Kidney (tissue), 14 donors: ENCODE measurements around the gene ANGPT4. TPM values are rescaled to one million over a fixed set of nuclear protein-coding genes. Genes with fewer than 3 reads are reported as not detected.
A peak's percentile ranks its signal among the peaks of the same experiment; 100 is the strongest.

Experiments used
- DNase-seq, 5 donors: peaks; one replicate each; pipeline ENCODE4 v3.0.0-alpha.2; 2013 to 2020
- FAIRE-seq: peaks from 2 replicates; lab custom pipeline; 2012; peaks lifted over from hg19 to GRCh38; lab: Jason Lieb, UNC
- H3K27ac ChIP-seq, 2 donors: one replicate each; pipeline ENCODE4 v1.7.0; 2013; ENCODE audit warnings: low read depth in 2 of 2, low read length in 2 of 2, inconsistent platforms in 1 of 2
- H3K27me3 ChIP-seq: one replicate; pipeline ENCODE4 v1.7.1; 2013; ENCODE audit warnings: low read length, inconsistent platforms; ENCODE audit not compliant: control insufficient read depth, insufficient read depth
- H3K36me3 ChIP-seq, 3 donors: one replicate each; pipeline versions ENCODE4 v1.7.0 to v1.7.1; 2013; ENCODE audit warnings: low read length in 3 of 3, control low read depth in 1 of 3, inconsistent platforms in 1 of 3; ENCODE audit not compliant: insufficient read depth in 3 of 3, control insufficient read depth in 2 of 3
- H3K4me1 ChIP-seq, 3 donors: one replicate each; pipeline versions ENCODE4 v1.7.0 to v1.7.1; 2013; ENCODE audit warnings: low read length in 3 of 3, inconsistent platforms in 1 of 3, low read depth in 1 of 3; ENCODE audit not compliant: control insufficient read depth in 2 of 3, insufficient read depth in 2 of 3
- H3K4me3 ChIP-seq, 3 donors: one replicate each; pipeline versions ENCODE4 v1.7.0 to v1.8.1; 2013; ENCODE audit warnings: low read length in 3 of 3, control low read depth in 1 of 3, inconsistent platforms in 1 of 3
- H3K9ac ChIP-seq, 3 donors: one replicate each; pipeline versions ENCODE4 v1.7.0 to v1.7.1; 2013; ENCODE audit warnings: low read length in 3 of 3, control low read depth in 1 of 3, inconsistent platforms in 1 of 3
- H3K9me3 ChIP-seq, 3 donors: one replicate each; pipeline versions ENCODE4 v1.7.0 to v1.7.1; 2013; ENCODE audit warnings: low read length in 3 of 3, control low read depth in 1 of 3, inconsistent platforms in 1 of 3; ENCODE audit not compliant: control insufficient read depth in 2 of 3, insufficient read depth in 1 of 3
- CTCF ChIP-seq: IDR thresholded peaks from 3 replicates; pipeline ENCODE4 v1.5.1; 2012; ENCODE audit warnings: mild to moderate bottlenecking, moderate library complexity, borderline replicate concordance; ENCODE audit not compliant: insufficient read depth; ENCODE audit errors: extremely low read depth
- intact Hi-C: fragments of 100-400 bp; cut with DNase I; formaldehyde crosslinking; loops from one replicate; pipeline ENCODE4 v1.11.1; 2022
- polyA plus RNA-seq: library from polyadenylated mRNA; stranded (reverse); fragments of 350-450 nt; fragmentation: Illumina TruSeq; extraction: RNeasy Lipid Tissue Mini Kit (QIAGEN cat#74804); gene quantifications from one replicate; pipeline ENCODE4 v1.2.3, GENCODE V29; 2014; ENCODE audit warnings: low read depth, low replicate concordance; ENCODE audit not compliant: insufficient read depth
- total RNA-seq: library from RNA; stranded (reverse); fragmentation: NEBNext Ultra II Directional; extraction: Animal tissue kit (Norgen Biotek cat#: 25700); gene quantifications from one replicate; pipeline ENCODE4 v1.2.1, GENCODE V29; 2021
- donor health status: control.
- donor health status: control.
- donor health status: control.
- donor health status: control.
- donor health status: control.
- donor health status: DM: yes; HTN: yes; CAD: no.
- donor health status: Normal renal cell carcinoma (clear cell type).

Gene ANGPT4
- total and polyA plus RNA-seq, 2 donors from 2014 or later: 0.24 to 0.57 TPM

- TF ChIP-seq CTCF: no peak
- Histone ChIP-seq H3K27ac (peak overlapping the region in 1 of 2 donors; percentile 65), H3K4me3 (no peak overlapping the region), H3K9ac (no peak overlapping the region), H3K9me3 (no peaks in the 10 kb centered on the region), H3K27me3 (no peaks in the 10 kb centered on the region), H3K36me3 (no peaks in the 10 kb centered on the region), H3K4me1 (peaks cover 0 to 4% (median 0%) of the 10 kb centered on the region in 3 donors)
- DNase-seq: peak in 1 of 5 donors; percentile 17
- no peak for FAIRE-seq
- intact Hi-C loops: no loop called here
Measured at GRCh38 chr20:821731-822065, 94.4 kb downstream of the ANGPT4 start.

GRCh38 chr20:821046-821730, 94.9 kb downstream of the ANGPT4 start:
- TF ChIP-seq CTCF: no peak
- H3K27ac ChIP-seq: peak overlapping the region in 1 of 2 donors; percentile 65
- H3K4me1 ChIP-seq: peaks cover 0 to 4% (median 0%) of the 10 kb centered on the region in 3 donors
- H3K9ac ChIP-seq: no peak overlapping the region
- peak in 1 of 5 donors; percentile 28 for DNase-seq
- no peak overlapping the region for H3K4me3 ChIP-seq
- no peaks in the 10 kb centered on the region for H3K36me3 ChIP-seq
- intact Hi-C loops: no loop called here
- H3K9me3 ChIP-seq: no peaks in the 10 kb centered on the region
- FAIRE-seq: no peak
- H3K27me3 ChIP-seq: no peaks in the 10 kb centered on the region

GRCh38 chr20:820323-820953, 95.7 kb downstream of the ANGPT4 start:
- intact Hi-C loops: no loop called here
- FAIRE-seq (no peak), DNase-seq (no peak)
- Histone ChIP-seq H3K4me3 (no peak overlapping the region), H3K9me3 (no peaks in the 10 kb centered on the region), H3K9ac (no peak overlapping the region), H3K4me1 (peaks cover 0 to 4% (median 0%) of the 10 kb centered on the region in 3 donors), H3K27me3 (no peaks in the 10 kb centered on the region), H3K27ac (no peak overlapping the region), H3K36me3 (no peaks in the 10 kb centered on the region)
- no peak for TF ChIP-seq CTCF

Other genes starting within 250 kb of the ANGPT4 start
- not detected for gene SCRT2, start 240.5 kb downstream of the ANGPT4 start, total RNA-seq
- not detected for gene SCRT2, start 240.5 kb downstream of the ANGPT4 start, polyA plus RNA-seq
- gene SLC52A3, start 147.8 kb downstream of the ANGPT4 start, total RNA-seq: 10.9 TPM
- gene SLC52A3, start 147.8 kb downstream of the ANGPT4 start, polyA plus RNA-seq: 11.4 TPM
- gene FAM110A, start 82.6 kb downstream of the ANGPT4 start, total RNA-seq: 10.2 TPM
- 12.6 TPM for gene FAM110A, start 82.6 kb downstream of the ANGPT4 start, polyA plus RNA-seq
- 0.13 TPM for gene RSPO4, start 86.0 kb upstream of the ANGPT4 start, total RNA-seq
- 0.45 TPM for gene RSPO4, start 86.0 kb upstream of the ANGPT4 start, polyA plus RNA-seq
- gene PSMF1, start 202.3 kb upstream of the ANGPT4 start, total RNA-seq: 135 TPM
- 93.2 TPM for gene PSMF1, start 202.3 kb upstream of the ANGPT4 start, polyA plus RNA-seq